Liver (tissue), 9 donors: Measurements from ENCODE around the gene CDH18. TPM values are rescaled to one million over a fixed set of nuclear protein-coding genes. Genes with fewer than 3 reads are reported as not detected.

ENCODE experiments used
- DNase-seq: peaks from one replicate; pipeline ENCODE4 v3.0.0-alpha.2; 2017; ENCODE audit warnings: low spot score
- H3K27ac ChIP-seq, 2 donors: one replicate each; pipeline ENCODE4 v1.7.0; 2013; ENCODE audit warnings: inconsistent platforms in 2 of 2, low read length in 2 of 2, control low read depth in 1 of 2, low read depth in 1 of 2, mild to moderate bottlenecking in 1 of 2
- H3K27me3 ChIP-seq, 4 donors: one replicate each; pipeline versions ENCODE4 v1.6.1 to v1.7.0; 2013; ENCODE audit warnings: low read length in 3 of 4, inconsistent platforms in 1 of 4, mild to moderate bottlenecking in 1 of 4, moderate library complexity in 1 of 4; ENCODE audit not compliant: control insufficient read depth in 4 of 4, insufficient read depth in 4 of 4
- H3K36me3 ChIP-seq, 4 donors: one replicate each; pipeline versions ENCODE4 v1.6.1 to v1.7.0; 2013; ENCODE audit warnings: low read length in 3 of 4, mild to moderate bottlenecking in 3 of 4, low read depth in 1 of 4, moderate library complexity in 1 of 4; ENCODE audit not compliant: control insufficient read depth in 4 of 4, insufficient read depth in 3 of 4
- H3K4me1 ChIP-seq, 4 donors: one replicate each; pipeline versions ENCODE4 v1.6.1 to v1.7.0; 2013; ENCODE audit warnings: low read length in 3 of 4, mild to moderate bottlenecking in 3 of 4, moderate library complexity in 1 of 4; ENCODE audit not compliant: control insufficient read depth in 4 of 4, insufficient read depth in 4 of 4
- H3K4me3 ChIP-seq, 3 donors: one replicate each; pipeline versions ENCODE4 v1.6.1 to v1.7.0; 2013; ENCODE audit warnings: low read length in 3 of 3, control low read depth in 1 of 3, low read depth in 1 of 3, mild to moderate bottlenecking in 1 of 3
- H3K9ac ChIP-seq, 2 donors: one replicate each; pipeline ENCODE4 v1.7.0; 2013; ENCODE audit warnings: low read length in 2 of 2, mild to moderate bottlenecking in 2 of 2, moderate library complexity in 2 of 2, control low read depth in 1 of 2, low read depth in 1 of 2
- H3K9me3 ChIP-seq, 4 donors: one replicate each; pipeline versions ENCODE4 v1.6.1 to v1.7.0; 2013; ENCODE audit warnings: low read length in 3 of 4; ENCODE audit not compliant: control insufficient read depth in 4 of 4
- ATF3 ChIP-seq: IDR thresholded peaks from 2 replicates; pipeline ENCODE4 v1.6.1; 2016; ENCODE audit warnings: antibody characterized with exemption
- CTCF ChIP-seq: fragments of 150-350 bp; IDR thresholded peaks from 2 replicates; pipeline ENCODE4 v1.5.1; 2017; ENCODE audit warnings: improper control_type of control experiment, low read depth, low read length; ENCODE audit not compliant: missing input control
- EGR1 ChIP-seq, 2 donors: IDR thresholded peaks; 2 replicates each; pipeline ENCODE4 v1.6.1; 2016 to 2018; ENCODE audit warnings: antibody characterized with exemption in 2 of 2, low read depth in 2 of 2
- FOXA2 ChIP-seq: IDR thresholded peaks from 2 replicates; pipeline ENCODE4 v1.6.1; 2016; ENCODE audit warnings: antibody characterized with exemption
- GABPA ChIP-seq, 2 donors: IDR thresholded peaks in 1 of 2; conservative IDR thresholded peaks in 1 of 2; 2 replicates each; pipeline ENCODE4 v1.6.1; 2016; ENCODE audit warnings: antibody characterized with exemption in 2 of 2, mild to moderate bottlenecking in 1 of 2, moderate library complexity in 1 of 2
- HNF4A ChIP-seq, 2 donors: conservative IDR thresholded peaks; 2 replicates each; pipeline ENCODE4 v1.6.1; 2016; ENCODE audit warnings: antibody characterized with exemption in 2 of 2, mild to moderate bottlenecking in 2 of 2
- HNF4G ChIP-seq: IDR thresholded peaks from 2 replicates; pipeline ENCODE4 v1.6.1; 2016; ENCODE audit warnings: antibody characterized with exemption
- NR2F2 ChIP-seq: IDR thresholded peaks from 2 replicates; pipeline ENCODE4 v1.6.1; 2016; ENCODE audit warnings: antibody characterized with exemption
- RAD21 ChIP-seq, 2 donors: IDR thresholded peaks; 2 replicates each; pipeline ENCODE4 v1.6.1; 2016; ENCODE audit warnings: antibody characterized with exemption in 2 of 2, mild to moderate bottlenecking in 2 of 2
- RXRA ChIP-seq, 2 donors: IDR thresholded peaks; 2 replicates each; pipeline ENCODE4 v1.6.1; 2017 to 2018; ENCODE audit warnings: antibody characterized with exemption in 2 of 2, mild to moderate bottlenecking in 1 of 2
- SP1 ChIP-seq: IDR thresholded peaks from 2 replicates; pipeline ENCODE4 v1.6.1; 2018; ENCODE audit warnings: antibody characterized with exemption, mild to moderate bottlenecking
- YY1 ChIP-seq: IDR thresholded peaks from 2 replicates; pipeline ENCODE4 v1.6.1; 2016; ENCODE audit warnings: antibody characterized with exemption, mild to moderate bottlenecking
- ZBTB33 ChIP-seq: IDR thresholded peaks from 2 replicates; pipeline ENCODE4 v1.6.1; 2016; ENCODE audit warnings: antibody characterized with exemption
- WGBS: extraction: QIAGEN DNeasy Blood & Tissue Kit; methylation state at CpG from one replicate; pipeline ENCODE4 v1.1.7; 2013; 5-methylcytosine and 5-hydroxymethylcytosine counted together
- polyA plus RNA-seq, 2 donors: library from polyadenylated mRNA; stranded (reverse) in 1 of 2; unstranded in 1 of 2; fragments of 200-250 nt in 1 of 2; fragments of >200 nt in 1 of 2; fragmentation: Nextera tagmentation in 1 of 2; extraction: Ambion mirVana in 1 of 2; gene quantifications; one replicate each; pipeline versions ENCODE4 v1.2.1 to v1.2.3, GENCODE V29; 2013 to 2015
- total RNA-seq, 2 donors: library from RNA; depleted of rRNA; stranded (reverse); fragments of >200 nt; gene quantifications; one replicate each; pipeline ENCODE4 v1.2.3, GENCODE V29; 2014
- TF ChIP-seq, protein P1 (sequence below): IDR thresholded peaks from 2 replicates; pipeline ENCODE4 v1.6.1; 2016; ENCODE audit warnings: antibody characterized with exemption
- TF ChIP-seq, protein P2 (sequence below): IDR thresholded peaks from 2 replicates; pipeline ENCODE4 v1.6.1; 2016; ENCODE audit warnings: antibody characterized with exemption, mild to moderate bottlenecking
- donor health status: healthy.
- donor health status: healthy.
- donor health status: healthy.
- donor health status: healthy.
- donor health status: healthy.

Gene CDH18
- total and polyA plus RNA-seq, 4 donors = 0.19 TPM; not detected in 3

- no peak for TF ChIP-seq RAD21 (IDR thresholded peaks at IDR 0.05)
- TF ChIP-seq HNF4A (conservative IDR thresholded peaks at IDR 0.05) = no peak
- TF ChIP-seq, protein P1, sequence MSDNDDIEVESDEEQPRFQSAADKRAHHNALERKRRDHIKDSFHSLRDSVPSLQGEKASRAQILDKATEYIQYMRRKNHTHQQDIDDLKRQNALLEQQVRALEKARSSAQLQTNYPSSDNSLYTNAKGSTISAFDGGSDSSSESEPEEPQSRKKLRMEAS = no peak
- no peak for TF ChIP-seq FOXA2
- no peak for TF ChIP-seq ATF3
- TF ChIP-seq RXRA (IDR thresholded peaks at IDR 0.05) = no peak
- H3K27ac ChIP-seq = no peak overlapping the region
- peaks cover 0 to 5% (median under 1%) of the 10 kb centered on the region in 4 donors for H3K9me3 ChIP-seq
- DNase-seq = no peak
- no peak overlapping the region for H3K9ac ChIP-seq
- no peaks in the 10 kb centered on the region for H3K4me1 ChIP-seq
- H3K4me3 ChIP-seq = no peak overlapping the region
- 80% methylated on average over 4 of the region's 4 CpGs for WGBS
- H3K36me3 ChIP-seq = no peaks in the 10 kb centered on the region
- H3K27me3 ChIP-seq = no peaks in the 10 kb centered on the region
Observed at GRCh38 chr5:19706776-19707175, 281.2 kb downstream of the CDH18 start.

DNA sequence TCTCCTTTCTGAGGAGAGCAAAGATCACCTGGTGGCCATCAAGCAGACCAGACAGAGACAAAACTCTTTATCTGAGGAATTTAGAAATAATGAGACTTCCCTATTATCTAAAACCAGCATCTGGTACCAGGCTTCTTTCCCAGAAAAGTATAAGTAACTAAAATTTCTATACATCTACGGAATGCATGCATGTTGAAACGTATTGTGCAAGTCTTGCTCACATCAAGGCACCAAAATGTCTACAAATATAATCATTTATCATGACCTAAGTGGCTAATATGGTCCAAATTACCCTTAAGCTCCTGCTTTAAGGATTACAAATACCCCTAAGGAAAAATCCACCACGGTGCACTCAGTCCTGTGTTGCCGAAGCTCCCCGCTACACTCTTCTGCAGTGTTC, 286.3 kb downstream of the CDH18 start:
- 86% methylated on average over 5 of the region's 5 CpGs for WGBS
- H3K9me3 ChIP-seq = peaks cover 0 to 5% (median under 1%) of the 10 kb centered on the region in 4 donors
- H3K27me3 ChIP-seq = no peaks in the 10 kb centered on the region
- no peak overlapping the region for H3K4me3 ChIP-seq
- no peak for TF ChIP-seq EGR1 (IDR thresholded peaks at IDR 0.05; ENCODE audit: low read depth in 2 of 2)
- no peak for TF ChIP-seq CTCF
- H3K36me3 ChIP-seq = no peaks in the 10 kb centered on the region
- no peak overlapping the region for H3K9ac ChIP-seq
- DNase-seq = no peak
- no peaks in the 10 kb centered on the region for H3K4me1 ChIP-seq
- H3K27ac ChIP-seq = no peak overlapping the region

DNA sequence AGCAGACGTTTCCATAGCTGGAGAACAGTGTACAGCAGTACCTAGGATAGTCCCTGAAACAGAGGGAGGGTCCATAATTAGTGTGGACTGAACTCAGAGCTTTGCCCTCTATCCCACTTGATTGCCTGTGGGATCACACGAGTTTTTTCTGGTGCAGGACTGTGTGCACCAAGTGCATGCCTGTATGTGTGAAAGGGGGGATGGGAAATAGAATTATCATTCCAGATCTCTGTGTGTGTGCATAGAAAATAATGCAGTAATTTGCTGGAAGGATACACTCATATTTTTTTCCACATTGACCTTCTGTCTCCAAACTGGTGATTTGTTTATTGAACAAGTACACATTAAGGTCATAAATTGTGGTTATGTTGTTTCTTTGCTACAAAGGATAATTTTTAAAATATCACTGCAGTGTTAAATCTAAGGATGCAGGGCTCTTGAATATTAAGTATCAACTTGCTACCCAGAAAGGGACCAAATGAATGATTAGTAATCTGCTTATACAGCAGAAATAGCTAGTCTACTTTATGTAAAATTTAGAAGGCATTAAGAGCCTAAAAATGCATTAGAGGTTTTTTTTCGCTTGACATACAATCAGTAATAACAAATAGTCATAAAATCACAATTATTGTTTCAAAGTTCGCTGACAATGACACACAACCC, 292.9 kb downstream of the CDH18 start:
- TF ChIP-seq, protein P1 = no peak
- TF ChIP-seq RXRA (IDR thresholded peaks at IDR 0.05) = no peak
- TF ChIP-seq, protein P2, sequence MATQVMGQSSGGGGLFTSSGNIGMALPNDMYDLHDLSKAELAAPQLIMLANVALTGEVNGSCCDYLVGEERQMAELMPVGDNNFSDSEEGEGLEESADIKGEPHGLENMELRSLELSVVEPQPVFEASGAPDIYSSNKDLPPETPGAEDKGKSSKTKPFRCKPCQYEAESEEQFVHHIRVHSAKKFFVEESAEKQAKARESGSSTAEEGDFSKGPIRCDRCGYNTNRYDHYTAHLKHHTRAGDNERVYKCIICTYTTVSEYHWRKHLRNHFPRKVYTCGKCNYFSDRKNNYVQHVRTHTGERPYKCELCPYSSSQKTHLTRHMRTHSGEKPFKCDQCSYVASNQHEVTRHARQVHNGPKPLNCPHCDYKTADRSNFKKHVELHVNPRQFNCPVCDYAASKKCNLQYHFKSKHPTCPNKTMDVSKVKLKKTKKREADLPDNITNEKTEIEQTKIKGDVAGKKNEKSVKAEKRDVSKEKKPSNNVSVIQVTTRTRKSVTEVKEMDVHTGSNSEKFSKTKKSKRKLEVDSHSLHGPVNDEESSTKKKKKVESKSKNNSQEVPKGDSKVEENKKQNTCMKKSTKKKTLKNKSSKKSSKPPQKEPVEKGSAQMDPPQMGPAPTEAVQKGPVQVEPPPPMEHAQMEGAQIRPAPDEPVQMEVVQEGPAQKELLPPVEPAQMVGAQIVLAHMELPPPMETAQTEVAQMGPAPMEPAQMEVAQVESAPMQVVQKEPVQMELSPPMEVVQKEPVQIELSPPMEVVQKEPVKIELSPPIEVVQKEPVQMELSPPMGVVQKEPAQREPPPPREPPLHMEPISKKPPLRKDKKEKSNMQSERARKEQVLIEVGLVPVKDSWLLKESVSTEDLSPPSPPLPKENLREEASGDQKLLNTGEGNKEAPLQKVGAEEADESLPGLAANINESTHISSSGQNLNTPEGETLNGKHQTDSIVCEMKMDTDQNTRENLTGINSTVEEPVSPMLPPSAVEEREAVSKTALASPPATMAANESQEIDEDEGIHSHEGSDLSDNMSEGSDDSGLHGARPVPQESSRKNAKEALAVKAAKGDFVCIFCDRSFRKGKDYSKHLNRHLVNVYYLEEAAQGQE = no peak
- no peak for TF ChIP-seq ZBTB33
- no peak for TF ChIP-seq HNF4G
- no peak for TF ChIP-seq ATF3
- no peak for TF ChIP-seq CTCF
- TF ChIP-seq GABPA (IDR thresholded peaks at IDR 0.05 in 1 of 2, conservative IDR thresholded peaks at IDR 0.05 in 1 of 2) = no peak
- no peak for TF ChIP-seq EGR1 (IDR thresholded peaks at IDR 0.05; ENCODE audit: low read depth in 2 of 2)
- no peak for TF ChIP-seq NR2F2
- TF ChIP-seq SP1 = no peak
- TF ChIP-seq FOXA2 = no peak
- no peak for TF ChIP-seq YY1
- no peak for TF ChIP-seq HNF4A (conservative IDR thresholded peaks at IDR 0.05)
- H3K27me3 ChIP-seq = no peaks in the 10 kb centered on the region
- no peak overlapping the region for H3K4me3 ChIP-seq
- 51% methylated on average over 4 of the region's 4 CpGs for WGBS
- H3K9ac ChIP-seq = no peak overlapping the region
- no peaks in the 10 kb centered on the region for H3K4me1 ChIP-seq
- H3K36me3 ChIP-seq = no peaks in the 10 kb centered on the region
- DNase-seq = no peak
- no peak overlapping the region for H3K27ac ChIP-seq
- no peaks in the 10 kb centered on the region for H3K9me3 ChIP-seq
